Measurements from ENCODE around the gene PDLIM5.

The PDLIM5 gene

DNA sequence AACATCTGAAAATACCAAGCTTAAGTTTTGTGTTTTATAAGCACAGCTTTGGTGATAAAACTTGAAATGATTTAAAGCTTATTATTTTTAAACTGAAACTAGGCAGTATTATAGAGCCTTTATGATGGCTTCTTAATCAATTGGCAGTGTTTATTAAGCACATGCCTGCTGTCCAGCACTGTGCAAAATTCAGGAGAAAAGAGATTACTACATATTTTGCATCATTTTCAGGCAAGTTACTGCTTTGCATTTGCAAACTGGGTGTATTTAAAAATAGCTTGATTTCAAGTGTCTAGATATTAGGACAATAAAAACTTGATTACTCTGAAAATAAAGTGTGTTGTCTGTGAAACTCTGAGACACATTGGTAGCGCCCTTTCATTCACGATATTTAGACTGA, 126.5 kb downstream of the PDLIM5 start:
- TF ChIP-seq CTCF (IDR thresholded peaks at IDR 0.05; ENCODE audit: insufficient read depth, low read length, poor library complexity, severe bottlenecking) = no peak
- no peaks in the 10 kb centered on the region for H3K27me3 ChIP-seq (replicated peaks; ENCODE audit: control insufficient read depth, insufficient read depth, low read length)
- no peak for DNase-seq (ENCODE audit: extremely low read depth, insufficient read length)
- no peaks in the 10 kb centered on the region for H3K36me3 ChIP-seq (ENCODE audit: control insufficient read depth, insufficient read depth, low read length)
- no peak overlapping the region for H3K4me3 ChIP-seq (replicated peaks; ENCODE audit: low read depth, low read length)

DNA sequence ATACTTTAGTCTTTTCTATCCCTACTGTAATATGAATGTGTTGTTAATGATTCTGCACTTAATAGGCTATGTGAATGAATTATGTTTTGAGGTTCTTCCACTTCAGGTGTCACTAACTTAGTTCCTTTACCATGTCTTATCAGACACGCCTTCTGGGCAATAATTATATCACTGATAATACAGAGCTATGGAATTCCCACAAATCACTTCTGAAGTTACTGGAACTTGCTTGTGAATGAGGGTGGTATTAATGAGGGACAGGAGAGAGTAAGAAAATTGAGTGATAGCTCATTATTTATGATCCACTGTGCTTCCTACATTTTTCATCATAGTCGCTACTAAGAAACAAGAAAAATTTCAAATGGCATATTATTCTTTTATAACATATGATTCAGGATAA, 130.0 kb downstream of the PDLIM5 start:
- Histone ChIP-seq H3K36me3 (ENCODE audit: control insufficient read depth, insufficient read depth, low read length) (no peaks in the 10 kb centered on the region), H3K4me3 (replicated peaks; ENCODE audit: low read depth, low read length) (no peak overlapping the region), H3K27me3 (replicated peaks; ENCODE audit: control insufficient read depth, insufficient read depth, low read length) (no peaks in the 10 kb centered on the region)
- TF ChIP-seq CTCF (IDR thresholded peaks at IDR 0.05; ENCODE audit: insufficient read depth, low read length, poor library complexity, severe bottlenecking) = no peak
- DNase-seq (ENCODE audit: extremely low read depth, insufficient read length) = no peak

GRCh38 chr4:94582517-94582916, 130.8 kb downstream of the PDLIM5 start:
- Histone ChIP-seq H3K36me3 (ENCODE audit: control insufficient read depth, insufficient read depth, low read length) (no peaks in the 10 kb centered on the region), H3K27me3 (replicated peaks; ENCODE audit: control insufficient read depth, insufficient read depth, low read length) (no peaks in the 10 kb centered on the region), H3K4me3 (replicated peaks; ENCODE audit: low read depth, low read length) (no peak overlapping the region)
- no peak for TF ChIP-seq CTCF (IDR thresholded peaks at IDR 0.05; ENCODE audit: insufficient read depth, low read length, poor library complexity, severe bottlenecking)
- no peak for DNase-seq (ENCODE audit: extremely low read depth, insufficient read length)

DNA sequence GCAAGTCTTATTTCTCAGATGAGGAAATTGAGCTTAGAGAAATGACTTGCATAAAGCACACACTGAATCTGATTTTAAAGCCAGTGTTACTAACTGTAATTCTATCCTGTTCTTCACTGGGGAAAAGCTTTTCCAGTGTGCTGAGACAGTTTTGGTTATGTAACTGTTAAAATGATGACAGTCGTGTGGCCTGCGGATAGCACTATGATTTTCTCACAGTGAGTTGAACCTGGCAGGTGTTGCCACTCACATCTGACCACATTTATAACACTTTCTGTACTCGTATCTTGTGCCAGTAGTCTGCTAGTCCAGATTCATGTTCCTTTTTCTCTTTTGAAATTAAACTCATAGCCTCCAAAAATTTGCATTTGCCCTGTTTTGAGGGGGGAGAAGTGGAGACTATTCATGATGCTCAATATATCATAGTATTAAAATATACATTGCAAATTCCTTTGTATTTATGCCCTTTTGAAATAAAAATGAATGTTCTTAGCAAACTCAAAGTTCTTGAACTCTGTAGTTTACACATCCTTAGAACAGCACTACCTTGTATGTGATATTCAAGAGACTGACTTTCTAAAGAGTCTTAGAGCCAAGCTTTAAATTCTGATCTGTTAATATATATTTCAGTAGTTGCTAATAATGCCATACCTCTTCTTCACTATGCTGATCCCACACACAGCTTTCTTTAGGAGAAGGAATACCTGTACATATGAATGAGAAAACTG, 132.3 kb downstream of the PDLIM5 start:
- Histone ChIP-seq H3K4me3 (replicated peaks; ENCODE audit: low read depth, low read length) (no peak overlapping the region), H3K36me3 (ENCODE audit: control insufficient read depth, insufficient read depth, low read length) (no peaks in the 10 kb centered on the region), H3K27me3 (replicated peaks; ENCODE audit: control insufficient read depth, insufficient read depth, low read length) (no peaks in the 10 kb centered on the region)
- no peak for DNase-seq (ENCODE audit: extremely low read depth, insufficient read length)
- no peak for TF ChIP-seq CTCF (IDR thresholded peaks at IDR 0.05; ENCODE audit: insufficient read depth, low read length, poor library complexity, severe bottlenecking)

GRCh38 chr4:94588896-94589693, 137.4 kb downstream of the PDLIM5 start:
- no peak for TF ChIP-seq CTCF (IDR thresholded peaks at IDR 0.05; ENCODE audit: insufficient read depth, low read length, poor library complexity, severe bottlenecking)
- DNase-seq (ENCODE audit: extremely low read depth, insufficient read length) = no peak
- Histone ChIP-seq H3K27me3 (replicated peaks; ENCODE audit: control insufficient read depth, insufficient read depth, low read length) (no peaks in the 10 kb centered on the region), H3K36me3 (ENCODE audit: control insufficient read depth, insufficient read depth, low read length) (no peaks in the 10 kb centered on the region), H3K4me3 (replicated peaks; ENCODE audit: low read depth, low read length) (no peak overlapping the region)
